Panc1 (cell line): Measurements from ENCODE around the gene LLGL1. TPM values are rescaled to one million over a fixed set of nuclear protein-coding genes. Genes with fewer than 3 reads are reported as not detected.
A peak's percentile ranks its signal among the peaks of the same experiment; 100 is the strongest.

Experiments used
- ATAC-seq: fragments of 200-7000 bp; cut with Tn5 transposase; 2 replicates; pipeline ENCODE4 v1.9.1; 2020; ENCODE audit warnings: mild to moderate bottlenecking, moderate library complexity
- BruUV-seq: library from RNA; stranded (reverse); fragments of 400-500 nt; replicated peaks from 2 replicates; lab custom pipeline; 2021; lab: Mats Ljungman, UMichigan
- CTCF ChIA-PET: fragments of 300-600 bp; sonication (Branson Sonifier 250); formaldehyde crosslinking; loops from one replicate; lab custom pipeline; 2022; ENCODE audit warnings: antibody characterized with exemption; lab: Charles Lee
- POLR2A ChIA-PET: fragments of 300-600 bp; sonication (Branson Sonifier 250); formaldehyde crosslinking; loops from one replicate; lab custom pipeline; 2022; ENCODE audit warnings: antibody characterized with exemption; lab: Charles Lee
- DNase-seq: peaks from one replicate; pipeline ENCODE4 v3.0.0-alpha.2; 2010; ENCODE audit warnings: low read depth, low spot score
- H3K27ac ChIP-seq: 2 replicates; pipeline ENCODE4 v1.5.1; 2011; ENCODE audit warnings: mild to moderate bottlenecking, low read length, inconsistent platforms
- H3K27me3 ChIP-seq: fragments of 200-500 bp; sonication (Bioruptor generic); 2 replicates; pipeline ENCODE4 v1.6.0; 2014; ENCODE audit warnings: low read length, inconsistent platforms; ENCODE audit not compliant: control insufficient read depth, insufficient read depth
- H3K36me3 ChIP-seq: fragments of 200-500 bp; sonication (Bioruptor generic); 2 replicates; pipeline ENCODE4 v1.5.1; 2014; ENCODE audit warnings: inconsistent platforms, mild to moderate bottlenecking, low read length, moderate library complexity; ENCODE audit not compliant: control insufficient read depth, insufficient read depth
- H3K4me1 ChIP-seq: 2 replicates; pipeline ENCODE4 v1.5.1; 2011; ENCODE audit warnings: inconsistent platforms, mild to moderate bottlenecking, low read length, moderate library complexity; ENCODE audit not compliant: control insufficient read depth, insufficient read depth
- H3K4me3 ChIP-seq, 2 experiments: 2 replicates each; pipeline ENCODE4 v1.5.1; 2011 to 2012; ENCODE audit warnings: low read depth in 2 of 2, low read length in 2 of 2, mild to moderate bottlenecking in 2 of 2, inconsistent platforms in 1 of 2, moderate library complexity in 1 of 2
- H3K9me3 ChIP-seq: fragments of 200-500 bp; sonication (Bioruptor generic); 2 replicates; pipeline ENCODE4 v1.5.1; 2014; ENCODE audit warnings: low read depth, mild to moderate bottlenecking, inconsistent platforms, low read length, moderate library complexity; ENCODE audit not compliant: control insufficient read depth, insufficient read depth
- POLR2AphosphoS5 ChIP-seq: IDR thresholded peaks from 2 replicates; pipeline ENCODE4 v1.6.1; 2012; ENCODE audit warnings: mild to moderate bottlenecking, low read depth, low read length, moderate library complexity
- SIN3A ChIP-seq: IDR thresholded peaks from 2 replicates; pipeline ENCODE4 v1.6.1; 2012; ENCODE audit warnings: low read depth, mild to moderate bottlenecking, low read length, moderate library complexity, borderline replicate concordance; ENCODE audit not compliant: insufficient read depth
- TCF7L2 ChIP-seq: IDR thresholded peaks from 2 replicates; pipeline ENCODE4 v1.6.1; 2011; ENCODE audit warnings: mild to moderate bottlenecking, low read depth, low read length, inconsistent platforms
- in situ Hi-C: cut with HindIII; loops from 2 replicates; pipeline ENCODE4 v1.10.0; 2016; ENCODE audit warnings: low sequenced_read_pairs, low pct_unique_long_range_greater_than_20kb
- intact Hi-C: fragments of 100-400 bp; cut with micrococcal nuclease; formaldehyde crosslinking; loops from one replicate; pipeline ENCODE4 v1.10.0; 2022; ENCODE audit not compliant: unreplicated experiment
- total RNA-seq: library from RNA; stranded (reverse); gene quantifications from one replicate; pipeline ENCODE4 v1.2.1, GENCODE V29; 2021; ENCODE audit not compliant: unreplicated experiment
- TF ChIP-seq, protein P1 (sequence below): fragments of 450-650 bp; IDR thresholded peaks from 2 replicates; pipeline ENCODE4 v1.5.1; 2017; ENCODE audit warnings: mild to moderate bottlenecking
- TF ChIP-seq, protein P2 (sequence below), 2 experiments: IDR thresholded peaks; 2 replicates each; pipeline ENCODE4 v1.6.1; 2011 to 2012; ENCODE audit warnings: low read depth in 2 of 2, control low read depth in 1 of 2, low read length in 1 of 2, mild to moderate bottlenecking in 1 of 2, moderate library complexity in 1 of 2; ENCODE audit not compliant: insufficient read depth in 1 of 2

The LLGL1 gene
- total RNA-seq, 1 experiment from 2014 or later, result 18.4 TPM

DNA sequence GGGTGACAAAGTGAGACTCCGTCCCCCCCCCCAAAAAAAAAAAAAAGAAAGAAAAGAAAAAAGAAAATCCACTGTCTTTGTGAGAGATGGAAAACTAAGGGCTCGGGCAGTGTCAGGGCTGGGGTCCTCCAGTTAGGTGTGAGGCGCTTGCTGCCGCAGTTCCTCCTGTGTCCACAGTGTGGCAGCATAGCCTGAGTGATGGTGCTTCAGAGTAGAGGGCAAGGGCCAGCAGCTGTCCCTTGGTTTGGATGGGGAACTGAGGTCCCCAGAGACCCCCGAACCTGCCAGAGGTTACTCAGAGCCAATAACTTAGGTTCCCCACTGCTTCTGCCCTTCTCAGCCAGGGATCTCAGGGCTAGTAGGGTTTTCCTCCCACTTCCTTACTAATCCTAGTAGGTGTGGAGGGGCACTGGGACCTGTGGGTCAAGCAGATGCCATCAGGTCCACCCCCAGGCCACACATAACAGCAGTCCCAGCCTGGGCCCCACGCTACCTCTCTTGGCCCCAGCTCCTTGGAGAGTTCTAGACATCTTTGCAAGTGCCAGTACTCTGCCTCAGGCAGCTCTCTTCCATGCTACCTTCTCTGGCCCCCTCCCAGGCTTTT lies 7.9 kb upstream of the LLGL1 start:
- Histone ChIP-seq H3K36me3 (no peaks in the 10 kb centered on the region), H3K27ac (no peak overlapping the region), H3K9me3 (no peaks in the 10 kb centered on the region), H3K4me3 (no peak overlapping the region), H3K4me1 (peaks cover 7% of the 10 kb centered on the region; the same call in 1 of the 2 replicates), H3K27me3 (no peaks in the 10 kb centered on the region)
- TF ChIP-seq TCF7L2, result no peak
- TF ChIP-seq, protein P1, sequence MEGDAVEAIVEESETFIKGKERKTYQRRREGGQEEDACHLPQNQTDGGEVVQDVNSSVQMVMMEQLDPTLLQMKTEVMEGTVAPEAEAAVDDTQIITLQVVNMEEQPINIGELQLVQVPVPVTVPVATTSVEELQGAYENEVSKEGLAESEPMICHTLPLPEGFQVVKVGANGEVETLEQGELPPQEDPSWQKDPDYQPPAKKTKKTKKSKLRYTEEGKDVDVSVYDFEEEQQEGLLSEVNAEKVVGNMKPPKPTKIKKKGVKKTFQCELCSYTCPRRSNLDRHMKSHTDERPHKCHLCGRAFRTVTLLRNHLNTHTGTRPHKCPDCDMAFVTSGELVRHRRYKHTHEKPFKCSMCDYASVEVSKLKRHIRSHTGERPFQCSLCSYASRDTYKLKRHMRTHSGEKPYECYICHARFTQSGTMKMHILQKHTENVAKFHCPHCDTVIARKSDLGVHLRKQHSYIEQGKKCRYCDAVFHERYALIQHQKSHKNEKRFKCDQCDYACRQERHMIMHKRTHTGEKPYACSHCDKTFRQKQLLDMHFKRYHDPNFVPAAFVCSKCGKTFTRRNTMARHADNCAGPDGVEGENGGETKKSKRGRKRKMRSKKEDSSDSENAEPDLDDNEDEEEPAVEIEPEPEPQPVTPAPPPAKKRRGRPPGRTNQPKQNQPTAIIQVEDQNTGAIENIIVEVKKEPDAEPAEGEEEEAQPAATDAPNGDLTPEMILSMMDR, result peak; percentile 93
- intact Hi-C loops, result loop anchor here (10.0 kb wide), 1 partner anchor 73 kb away; no protein-coding TSS in a partner anchor
- ATAC-seq, result peak; percentile 92
- BruUV-seq, result no TSS peak
- DNase-seq, result peak; percentile 56
- POLR2A ChIA-PET, result no interaction called here
- CTCF ChIA-PET, result interaction anchor here (0.6 kb wide), 1 partner anchor 42 kb away, joined by 3 read pairs; no protein-coding TSS in a partner anchor
- in situ Hi-C loops, result no loop called here

DNA sequence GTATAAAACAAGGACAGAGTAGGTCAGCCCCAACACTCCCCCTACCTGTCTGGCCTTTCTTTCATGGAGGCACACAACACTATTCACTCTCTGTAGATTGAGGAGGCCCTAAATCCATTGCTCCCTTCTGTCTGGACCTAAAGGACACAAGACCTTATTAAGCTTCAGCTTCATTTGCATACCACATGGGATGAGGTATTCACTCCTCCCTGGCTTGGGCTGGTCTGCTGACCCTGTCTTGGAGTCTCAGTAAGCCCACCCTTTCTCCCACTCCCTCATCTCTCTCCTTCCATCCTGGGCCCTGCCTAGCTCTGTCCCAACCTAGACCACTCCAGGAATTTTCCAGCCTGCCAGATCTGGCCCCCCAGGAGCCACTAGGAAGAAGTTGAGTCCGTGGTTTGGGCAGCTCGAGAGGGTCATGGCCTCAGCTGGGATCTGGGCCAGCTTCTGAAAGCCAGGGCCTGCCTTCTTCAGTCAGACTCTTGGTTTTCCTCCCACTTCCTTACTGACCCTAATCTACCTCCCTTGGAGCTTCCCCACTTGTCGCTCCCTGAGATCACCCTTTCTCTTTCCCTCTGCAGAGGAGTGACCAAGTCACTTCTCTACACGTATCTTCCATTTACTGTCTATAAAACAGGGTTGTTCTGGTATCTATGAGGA lies 6.5 kb upstream of the LLGL1 start:
- ATAC-seq (no peak), DNase-seq (no peak)
- no peak for TF ChIP-seq SIN3A
- TF ChIP-seq, protein P1, result no peak
- no peak for TF ChIP-seq TCF7L2
- TF ChIP-seq, protein P2, sequence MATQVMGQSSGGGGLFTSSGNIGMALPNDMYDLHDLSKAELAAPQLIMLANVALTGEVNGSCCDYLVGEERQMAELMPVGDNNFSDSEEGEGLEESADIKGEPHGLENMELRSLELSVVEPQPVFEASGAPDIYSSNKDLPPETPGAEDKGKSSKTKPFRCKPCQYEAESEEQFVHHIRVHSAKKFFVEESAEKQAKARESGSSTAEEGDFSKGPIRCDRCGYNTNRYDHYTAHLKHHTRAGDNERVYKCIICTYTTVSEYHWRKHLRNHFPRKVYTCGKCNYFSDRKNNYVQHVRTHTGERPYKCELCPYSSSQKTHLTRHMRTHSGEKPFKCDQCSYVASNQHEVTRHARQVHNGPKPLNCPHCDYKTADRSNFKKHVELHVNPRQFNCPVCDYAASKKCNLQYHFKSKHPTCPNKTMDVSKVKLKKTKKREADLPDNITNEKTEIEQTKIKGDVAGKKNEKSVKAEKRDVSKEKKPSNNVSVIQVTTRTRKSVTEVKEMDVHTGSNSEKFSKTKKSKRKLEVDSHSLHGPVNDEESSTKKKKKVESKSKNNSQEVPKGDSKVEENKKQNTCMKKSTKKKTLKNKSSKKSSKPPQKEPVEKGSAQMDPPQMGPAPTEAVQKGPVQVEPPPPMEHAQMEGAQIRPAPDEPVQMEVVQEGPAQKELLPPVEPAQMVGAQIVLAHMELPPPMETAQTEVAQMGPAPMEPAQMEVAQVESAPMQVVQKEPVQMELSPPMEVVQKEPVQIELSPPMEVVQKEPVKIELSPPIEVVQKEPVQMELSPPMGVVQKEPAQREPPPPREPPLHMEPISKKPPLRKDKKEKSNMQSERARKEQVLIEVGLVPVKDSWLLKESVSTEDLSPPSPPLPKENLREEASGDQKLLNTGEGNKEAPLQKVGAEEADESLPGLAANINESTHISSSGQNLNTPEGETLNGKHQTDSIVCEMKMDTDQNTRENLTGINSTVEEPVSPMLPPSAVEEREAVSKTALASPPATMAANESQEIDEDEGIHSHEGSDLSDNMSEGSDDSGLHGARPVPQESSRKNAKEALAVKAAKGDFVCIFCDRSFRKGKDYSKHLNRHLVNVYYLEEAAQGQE (IDR thresholded peaks at IDR 0.05; ENCODE audit: insufficient read depth in 1 of 2, low read depth in 2 of 2, low read length in 1 of 2), result no peak
- TF ChIP-seq POLR2AphosphoS5, result no peak
- CTCF ChIA-PET, result interaction anchor here (0.6 kb wide), 1 partner anchor 25 kb away, joined by 6 read pairs; no protein-coding TSS in a partner anchor
- POLR2A ChIA-PET, result no interaction called here
- Histone ChIP-seq H3K4me3 (no peak overlapping the region), H3K4me1 (peaks cover 7% of the 10 kb centered on the region; the same call in 1 of the 2 replicates), H3K27ac (no peak overlapping the region), H3K36me3 (no peaks in the 10 kb centered on the region), H3K27me3 (no peaks in the 10 kb centered on the region), H3K9me3 (no peaks in the 10 kb centered on the region)
- intact Hi-C loops (loop anchor here (10.0 kb wide), 1 partner anchor 74 kb away; no protein-coding TSS in a partner anchor), in situ Hi-C loops (no loop called here)
- no TSS peak for BruUV-seq
